PC-9 (cell line): ENCODE data around the gene ZNF865. TPM values are rescaled to one million over a fixed set of nuclear protein-coding genes. Genes with fewer than 3 reads are reported as not detected.

Source experiments
- BruUV-seq: library from RNA; stranded (reverse); fragments of 400-500 nt; replicated peaks from 2 replicates; lab custom pipeline; 2021; lab: Mats Ljungman, UMichigan
- CTCF ChIA-PET: fragments of 300-600 bp; sonication (Branson Sonifier 250); formaldehyde crosslinking; loops from one replicate; lab custom pipeline; 2022; ENCODE audit warnings: antibody characterized with exemption; lab: Charles Lee
- POLR2A ChIA-PET: fragments of 300-600 bp; sonication (Branson Sonifier 250); formaldehyde crosslinking; loops from one replicate; lab custom pipeline; 2022; ENCODE audit warnings: antibody characterized with exemption; ENCODE audit not compliant: unreplicated experiment; lab: Charles Lee
- DNase-seq, 2 experiments: peaks; one replicate each; pipeline versions ENCODE4 v3.0.0 to v3.0.0-alpha.2; 2015 to 2022; ENCODE audit warnings: mixed read lengths in 1 of 2
- H2AFZ ChIP-seq: fragments of 200-600 bp; sonication (generic); 2 replicates; pipeline ENCODE4 v1.8.1; 2017; ENCODE audit warnings: antibody characterized with exemption
- H3F3A ChIP-seq: fragments of 200-600 bp; sonication (generic); 2 replicates; pipeline ENCODE4 v1.8.1; 2017; ENCODE audit warnings: antibody characterized with exemption, mild to moderate bottlenecking, low read depth; ENCODE audit not compliant: insufficient read depth
- H3K27ac ChIP-seq: fragments of 200-600 bp; sonication (generic); 2 replicates; pipeline ENCODE4 v1.6.1; 2016; ENCODE audit warnings: mixed run types
- H3K27me3 ChIP-seq: fragments of 200-600 bp; sonication (generic); 2 replicates; pipeline ENCODE4 v1.6.1; 2016; ENCODE audit warnings: low read depth, mixed run types; ENCODE audit not compliant: insufficient read depth
- H3K36me3 ChIP-seq: fragments of 200-600 bp; sonication (generic); 2 replicates; pipeline ENCODE4 v1.6.1; 2016; ENCODE audit warnings: low read depth, mixed run types
- H3K4me1 ChIP-seq: fragments of 200-600 bp; sonication (generic); replicated peaks from 2 replicates; pipeline ENCODE4 v1.6.1; 2016; ENCODE audit warnings: mixed run types; ENCODE audit not compliant: insufficient read depth
- H3K4me2 ChIP-seq: fragments of 200-600 bp; sonication (generic); 2 replicates; pipeline ENCODE4 v1.6.1; 2017; ENCODE audit warnings: mixed run types
- H3K4me3 ChIP-seq: fragments of 200-600 bp; sonication (generic); 2 replicates; pipeline ENCODE4 v1.6.1; 2016; ENCODE audit warnings: mixed run types
- H3K79me2 ChIP-seq: fragments of 200-600 bp; sonication (generic); 2 replicates; pipeline ENCODE4 v1.6.1; 2017; ENCODE audit warnings: low read depth, mixed run types
- H3K9me2 ChIP-seq: fragments of 200-600 bp; sonication (generic); 2 replicates; pipeline ENCODE4 v1.8.1; 2017; ENCODE audit warnings: mild to moderate bottlenecking; ENCODE audit not compliant: insufficient read depth
- H3K9me3 ChIP-seq: fragments of 200-600 bp; sonication (generic); 2 replicates; pipeline ENCODE4 v1.8.1; 2016; ENCODE audit warnings: low read depth; ENCODE audit not compliant: insufficient read depth
- H4K20me1 ChIP-seq: fragments of 200-600 bp; sonication (generic); 2 replicates; pipeline ENCODE4 v1.8.1; 2017; ENCODE audit not compliant: insufficient read depth
- CTCF ChIP-seq: fragments of 200-600 bp; sonication (generic); conservative IDR thresholded peaks from 2 replicates; pipeline ENCODE4 v1.6.1; 2017; ENCODE audit warnings: mixed run types, antibody characterized with exemption, mild to moderate bottlenecking, moderate library complexity
- EZH2 ChIP-seq: fragments of 200-600 bp; sonication (generic); IDR thresholded peaks from 2 replicates; pipeline ENCODE4 v1.8.0; 2017; ENCODE audit warnings: antibody characterized with exemption, low read depth
- intact Hi-C: fragments of 100-400 bp; cut with micrococcal nuclease; formaldehyde crosslinking; loops from one replicate; pipeline ENCODE4 v1.10.0; 2022; ENCODE audit not compliant: unreplicated experiment
- total RNA-seq: library from RNA; stranded (reverse); gene quantifications from 2 replicates; pipeline ENCODE4 v1.2.3, GENCODE V29; 2021

ZNF865 gene
- total RNA-seq, 1 experiment from 2014 or later: 26.8 TPM

GRCh38 chr19:55642153-55643002 is 36.9 kb downstream of the ZNF865 start:
- Histone ChIP-seq H3K36me3 (peaks cover 9% of the 10 kb centered on the region), H3K4me3 (peak overlapping the region; percentile 66), H3F3A (peaks cover 59% of the 10 kb centered on the region; the same call in 1 of the 2 replicates), H3K4me2 (peak overlapping the region; percentile 90), H3K27me3 (no peaks in the 10 kb centered on the region), H2AFZ (peak overlapping the region; percentile 59; the same call in 1 of the 2 replicates), H3K9me2 (no peaks in the 10 kb centered on the region), H4K20me1 (peaks cover 11% of the 10 kb centered on the region), H3K27ac (peak overlapping the region; percentile 44), H3K9me3 (no peaks in the 10 kb centered on the region), H3K79me2 (peaks cover 53% of the 10 kb centered on the region), H3K4me1 (peaks cover 8% of the 10 kb centered on the region)
- ChIA-PET CTCF (interaction anchor here (0.6 kb wide), 1 partner anchor 16 kb away, joined by 6 read pairs; no protein-coding TSS in a partner anchor), POLR2A (interaction anchor here (0.6 to 1.2 kb wide), 5 partner anchors 12 to 1179 kb away, joined by 3 to 14 read pairs (median 8); partner anchors contain the start of genes LENG9 and ZSCAN5A)
- peak in 1 of 2 experiments; percentile 29 for DNase-seq
- BruUV-seq: TSS peak; percentile 37
- intact Hi-C loops: loop anchor here (1.0 kb wide), 2 partner anchors 12 to 33 kb away; partner anchors contain the start of gene EPN1
- TF ChIP-seq EZH2 (no peak), CTCF (no peak)

- ChIA-PET POLR2A (interaction anchor here (0.6 to 1.2 kb wide), 4 partner anchors 11 to 671 kb away, joined by 3 to 13 read pairs (median 7); partner anchors contain the start of genes NAT14 and ZSCAN5A), CTCF (no interaction called here)
- Histone ChIP-seq H3K79me2 (peaks cover 50% of the 10 kb centered on the region), H3K4me2 (peak within 1 kb of the TSS; percentile 90), H3K4me1 (peaks cover 8% of the 10 kb centered on the region), H3F3A (peaks cover 58% of the 10 kb centered on the region; the same call in 1 of the 2 replicates), H3K4me3 (peak within 1 kb of the TSS; percentile 66), H3K27me3 (no peaks in the 10 kb centered on the region), H3K36me3 (peaks cover 9% of the 10 kb centered on the region), H4K20me1 (peaks cover 11% of the 10 kb centered on the region), H3K9me2 (no peaks in the 10 kb centered on the region), H3K27ac (peak within 1 kb of the TSS; percentile 44), H3K9me3 (no peaks in the 10 kb centered on the region), H2AFZ (peak within 1 kb of the TSS; percentile 59)
- DNase-seq: peak; percentile 74 to 79
- no TSS peak for BruUV-seq
- intact Hi-C loops: loop anchor here (1.0 kb wide), 2 partner anchors 11 to 32 kb away; partner anchors contain the start of gene EPN1
- no peak for TF ChIP-seq CTCF
- no peak for TF ChIP-seq EZH2
Measured at GRCh38 chr19:55643003-55643886, 37.8 kb downstream of the ZNF865 start, which contains the start of gene ZNF581. Gene ZNF581 (plus strand): TSS chr19:55643649. CDS start chr19:55644572, 923 bp downstream.

GRCh38 chr19:55643887-55644176 is 38.4 kb downstream of the ZNF865 start:
- no TSS peak for BruUV-seq
- no peaks in the 10 kb centered on the region for H3K9me2 ChIP-seq
- no peak for TF ChIP-seq CTCF
- TF ChIP-seq EZH2: no peak
- DNase-seq: no peak
- no peaks in the 10 kb centered on the region for H3K9me3 ChIP-seq
- peak overlapping the region; percentile 66 for H3K4me3 ChIP-seq
- peaks cover 11% of the 10 kb centered on the region for H4K20me1 ChIP-seq
- CTCF ChIA-PET: no interaction called here
- POLR2A ChIA-PET: no interaction called here
- peak overlapping the region; percentile 90 for H3K4me2 ChIP-seq
- H3K79me2 ChIP-seq: peaks cover 50% of the 10 kb centered on the region
- peak overlapping the region; percentile 59; the same call in 1 of the 2 replicates for H2AFZ ChIP-seq
- peaks cover 6% of the 10 kb centered on the region for H3K36me3 ChIP-seq
- H3K27me3 ChIP-seq: no peaks in the 10 kb centered on the region
- H3F3A ChIP-seq: peaks cover 52% of the 10 kb centered on the region; the same call in 1 of the 2 replicates
- peak overlapping the region; percentile 44 for H3K27ac ChIP-seq
- intact Hi-C loops: loop anchor here (1.0 kb wide), 2 partner anchors 10 to 31 kb away; partner anchors contain the start of gene EPN1
- H3K4me1 ChIP-seq: peaks cover 8% of the 10 kb centered on the region
